ENCODE measurements around the gene ATAD1. TPM values are rescaled to one million over a fixed set of nuclear protein-coding genes. Genes with fewer than 3 reads are reported as not detected.

ATAD1 gene
- total and polyA plus RNA-seq, 2 of the 8 experiments (the other 6 are each of a cell fraction or from before 2014, with no cell fraction given), result 8.9 to 35.3 TPM

- Histone ChIP-seq H3K23me2 (ENCODE audit: low read depth, low read length) (no peaks in the 10 kb centered on the region), H4K8ac (ENCODE audit: extremely low read depth, insufficient read depth, low read length) (no peak overlapping the region), H3K27ac (ENCODE audit: low read depth, low read length) (no peak overlapping the region), H3K9ac (replicated peaks in 1 of 4; ENCODE audit: extremely low read depth in 1 of 4, low read depth in 3 of 4, low read length in 3 of 4) (no peak overlapping the region), H3K36me3 (ENCODE audit: control insufficient read depth in 2 of 4, insufficient read depth in 4 of 4, low read length in 3 of 4) (no peaks in the 10 kb centered on the region; a peak in 1 of 8 replicates), H4K5ac (ENCODE audit: insufficient read length, low read depth, low read length) (no peak overlapping the region), H2AK5ac (ENCODE audit: low read depth, low read length) (no peak overlapping the region), H3K9me3 (ENCODE audit: insufficient read depth in 2 of 2, low read depth in 1 of 2, low read length in 1 of 2) (no peaks in the 10 kb centered on the region), H2BK5ac (ENCODE audit: low read depth, low read length) (no peak overlapping the region), H2BK20ac (ENCODE audit: low read length) (no peak overlapping the region), H3K23ac (ENCODE audit: insufficient read length) (no peak overlapping the region), H3K79me2 (ENCODE audit: control insufficient read depth in 1 of 2, insufficient read depth in 2 of 2, low read length in 2 of 2) (no peaks in the 10 kb centered on the region), H2AFZ (ENCODE audit: low read length) (no peak overlapping the region), H2BK12ac (ENCODE audit: low read depth, low read length) (no peak overlapping the region), H3K14ac (ENCODE audit: insufficient read length) (no peak overlapping the region), H3K56ac (replicated peaks; ENCODE audit: insufficient read length, low read depth, low read length) (no peak overlapping the region), H3K4me1 (replicated peaks in 1 of 4; ENCODE audit: control insufficient read depth in 3 of 4, insufficient read depth in 4 of 4, low read length in 3 of 4) (peaks cover 0 to 8% (median 2%) of the 10 kb centered on the region in 4 experiments; a peak in 3 of 7 replicates), H3K27me3 (replicated peaks in 1 of 4; ENCODE audit: control insufficient read depth in 3 of 4, extremely low read depth in 1 of 4, insufficient read depth in 3 of 4, low read length in 3 of 4) (no peaks in the 10 kb centered on the region), H2BK15ac (ENCODE audit: low read length) (no peak overlapping the region), H4K91ac (replicated peaks; ENCODE audit: insufficient read length, low read length) (no peak overlapping the region), H3K4me3 (ENCODE audit: extremely low read depth in 1 of 4, insufficient read depth in 2 of 4, low read depth in 3 of 4, low read length in 4 of 4) (no peak overlapping the region), H3K4ac (replicated peaks; ENCODE audit: insufficient read length, low read depth, low read length) (no peak overlapping the region), H3K79me1 (ENCODE audit: low read depth, low read length) (no peaks in the 10 kb centered on the region), H3K4me2 (ENCODE audit: insufficient read depth in 1 of 2, low read depth in 2 of 2, low read length in 2 of 2) (no peak overlapping the region), H2BK120ac (replicated peaks; ENCODE audit: low read depth, low read length) (no peak overlapping the region), H4K20me1 (replicated peaks in 1 of 2; ENCODE audit: control insufficient read depth in 1 of 2, insufficient read depth in 2 of 2, low read length in 2 of 2) (no peaks in the 10 kb centered on the region), H3K18ac (ENCODE audit: extremely low read depth, low read length) (no peak overlapping the region)
- FAIRE-seq, result no peak
- TF ChIP-seq RFX5 (IDR thresholded peaks at IDR 0.05; ENCODE audit: borderline replicate concordance, low read depth, low read length), result no peak
- no peak for TF ChIP-seq JUND (IDR thresholded peaks at IDR 0.05; ENCODE audit: low read length)
- TF ChIP-seq POLR2AphosphoS5 (IDR thresholded peaks at IDR 0.05; ENCODE audit: low read depth, low read length), result no peak
- no peak for TF ChIP-seq KDM1A (IDR thresholded peaks at IDR 0.05; ENCODE audit: borderline replicate concordance, low read length)
- no peak for TF ChIP-seq SP1 (IDR thresholded peaks at IDR 0.05; ENCODE audit: low read depth, low read length)
- DNase-seq (ENCODE audit: low read depth in 1 of 2, low spot score in 2 of 2), result no peak
- WGBS, 2 experiments (ENCODE audit: extremely low coverage in 1 of 2, insufficient coverage in 1 of 2, insufficient read length in 1 of 2, insufficient replicate concordance in 2 of 2, low coverage in 1 of 2, low lambda C conversion rate in 2 of 2, missing lambda C conversion rate in 1 of 2), result 87% methylated on average over 5 of the region's 5 CpGs; no CpG with 5 or more reads in 1 of the 2 experiments
- POLR2A ChIA-PET (ENCODE audit: partially characterized antibody), result interaction anchor here (0.5 to 1.2 kb wide), 2 partner anchors 68 to 82 kb away, joined by 3 read pairs; no protein-coding TSS in a partner anchor
- CTCF ChIA-PET (ENCODE audit: partially characterized antibody), result interaction anchor here (0.8 to 2.9 kb wide), 10 partner anchors 9 to 193 kb away, joined by 3 to 19 read pairs (median 4); partner anchors contain the start of gene PAPSS2
Measured at GRCh38 chr10:87733081-87733480, 84.9 kb downstream of the ATAD1 start.

Measured in H1 (cell line).